ENCODE measurements around the gene DHX16. TPM values are rescaled to one million over a fixed set of nuclear protein-coding genes. Genes with fewer than 3 reads are reported as not detected.

Gene DHX16
- total RNA-seq, 1 experiment from 2014 or later = 46.4 TPM

DNA sequence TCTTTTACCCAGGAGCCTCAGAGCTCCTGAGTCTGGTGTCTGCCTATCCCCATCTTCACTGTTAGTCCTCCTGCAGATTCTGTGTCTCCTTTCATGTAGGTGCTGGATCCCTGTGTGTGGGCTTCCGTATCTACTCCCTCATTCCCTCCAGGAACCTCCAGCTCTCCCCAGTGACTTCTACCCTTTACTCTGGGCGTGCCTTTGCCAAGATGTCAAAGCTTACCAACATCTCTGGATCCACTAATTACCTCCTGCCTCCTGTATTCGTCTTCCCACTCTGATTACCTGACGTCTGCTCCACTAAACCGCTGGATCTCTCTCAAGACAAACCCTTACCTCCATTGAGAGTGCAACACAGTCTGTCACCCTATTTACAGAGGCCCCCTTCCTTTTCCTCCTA, 28.0 kb downstream of the DHX16 start:
- Histone ChIP-seq H3K27ac (ENCODE audit: low read depth, low read length, poor library complexity, severe bottlenecking) (no peak overlapping the region), H3K4me1 (ENCODE audit: insufficient read depth, low read length, poor library complexity, severe bottlenecking) (peaks cover 10% of the 10 kb centered on the region), H3K36me3 (ENCODE audit: insufficient read depth, low read length, poor library complexity, severe bottlenecking) (peaks cover 33% of the 10 kb centered on the region), H3K4me3 (ENCODE audit: low read depth, low read length, poor library complexity, severe bottlenecking) (no peak overlapping the region), H3K9me3 (ENCODE audit: low read depth, low read length, poor library complexity, severe bottlenecking) (no peaks in the 10 kb centered on the region), H3K27me3 (replicated peaks; ENCODE audit: insufficient read depth, low read depth, low read length, poor library complexity) (no peaks in the 10 kb centered on the region)
- ChIA-PET POLR2A (ENCODE audit: low non-redundant PET) (no interaction called here), CTCF (interaction anchor here (0.5 kb wide), 1 partner anchor 1186 kb away, joined by 6 read pairs; no protein-coding TSS in a partner anchor)
- TF ChIP-seq CTCF (conservative IDR thresholded peaks at IDR 0.05; ENCODE audit: low read depth, low read length) (no peak), EZH2 (IDR thresholded peaks at IDR 0.05; ENCODE audit: borderline replicate concordance, low read depth, low read length, poor library complexity, severe bottlenecking) (no peak)
- no peak for DNase-seq (ENCODE audit: low spot score)
- no TSS peak for BruUV-seq (replicated peaks)
- intact Hi-C loops (cut with micrococcal nuclease; ENCODE audit: unreplicated experiment) = no loop called here

DNA sequence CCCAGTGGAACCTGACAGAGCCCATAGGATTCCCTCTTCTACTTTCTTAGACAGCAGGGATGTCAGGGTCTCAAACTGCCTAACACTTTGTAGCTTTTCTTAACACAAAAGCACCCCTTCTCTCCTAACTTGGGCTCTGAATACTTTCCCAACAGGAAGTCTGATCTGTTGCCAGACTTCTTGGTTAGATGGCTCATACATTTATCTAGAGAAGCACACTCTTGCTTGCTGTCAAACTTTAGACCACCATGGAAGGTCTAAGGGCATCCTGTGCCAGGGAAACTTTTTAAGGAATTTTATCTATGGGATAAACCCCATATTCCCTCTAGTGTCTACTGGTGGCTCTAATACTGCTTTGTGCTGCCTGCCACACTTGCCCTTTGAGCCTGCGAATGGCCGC, 29.1 kb downstream of the DHX16 start:
- no TSS peak for BruUV-seq (replicated peaks)
- ChIA-PET POLR2A (ENCODE audit: low non-redundant PET) (no interaction called here), CTCF (no interaction called here)

GRCh38 chr6:30641048-30641447, 31.8 kb downstream of the DHX16 start:
- no peak overlapping the region for H3K27ac ChIP-seq (ENCODE audit: low read depth, low read length, poor library complexity, severe bottlenecking)
- TF ChIP-seq EZH2 (IDR thresholded peaks at IDR 0.05; ENCODE audit: borderline replicate concordance, low read depth, low read length, poor library complexity, severe bottlenecking) = no peak
- TF ChIP-seq CTCF (conservative IDR thresholded peaks at IDR 0.05; ENCODE audit: low read depth, low read length) = no peak
- DNase-seq (ENCODE audit: low spot score) = no peak
- ChIA-PET CTCF (no interaction called here), POLR2A (ENCODE audit: low non-redundant PET) (no interaction called here)
- H3K27me3 ChIP-seq (replicated peaks; ENCODE audit: insufficient read depth, low read depth, low read length, poor library complexity) = no peaks in the 10 kb centered on the region
- H3K36me3 ChIP-seq (ENCODE audit: insufficient read depth, low read length, poor library complexity, severe bottlenecking) = peaks cover 30% of the 10 kb centered on the region
- H3K4me3 ChIP-seq (ENCODE audit: low read depth, low read length, poor library complexity, severe bottlenecking) = no peak overlapping the region
- H3K9me3 ChIP-seq (ENCODE audit: low read depth, low read length, poor library complexity, severe bottlenecking) = no peaks in the 10 kb centered on the region
- intact Hi-C loops (cut with micrococcal nuclease; ENCODE audit: unreplicated experiment) = no loop called here
- H3K4me1 ChIP-seq (ENCODE audit: insufficient read depth, low read length, poor library complexity, severe bottlenecking) = no peaks in the 10 kb centered on the region
- no TSS peak for BruUV-seq (replicated peaks)

More for the DNA sequence above, 29.1 kb downstream of the DHX16 start:
- H3K4me1 ChIP-seq (ENCODE audit: insufficient read depth, low read length, poor library complexity, severe bottlenecking) = peaks cover 10% of the 10 kb centered on the region
- intact Hi-C loops (cut with micrococcal nuclease; ENCODE audit: unreplicated experiment) = no loop called here
- DNase-seq (ENCODE audit: low spot score) = no peak
- H3K27me3 ChIP-seq (replicated peaks; ENCODE audit: insufficient read depth, low read depth, low read length, poor library complexity) = no peaks in the 10 kb centered on the region
- peaks cover 33% of the 10 kb centered on the region for H3K36me3 ChIP-seq (ENCODE audit: insufficient read depth, low read length, poor library complexity, severe bottlenecking)
- no peak overlapping the region for H3K27ac ChIP-seq (ENCODE audit: low read depth, low read length, poor library complexity, severe bottlenecking)
- TF ChIP-seq CTCF (conservative IDR thresholded peaks at IDR 0.05; ENCODE audit: low read depth, low read length) (no peak), EZH2 (IDR thresholded peaks at IDR 0.05; ENCODE audit: borderline replicate concordance, low read depth, low read length, poor library complexity, severe bottlenecking) (no peak)
- H3K9me3 ChIP-seq (ENCODE audit: low read depth, low read length, poor library complexity, severe bottlenecking) = no peaks in the 10 kb centered on the region
- H3K4me3 ChIP-seq (ENCODE audit: low read depth, low read length, poor library complexity, severe bottlenecking) = no peak overlapping the region

Data from A673 (cell line).